ENCODE results near the gene KCNMA1. TPM values are rescaled to one million over a fixed set of nuclear protein-coding genes. Genes with fewer than 3 reads are reported as not detected.

The KCNMA1 gene
- total and polyA plus RNA-seq, 10 of the 15 experiments (the other 5 are each of a cell fraction or from before 2014, with no cell fraction given), result 8.5 to 77.0 (median 21.3) TPM

DNA sequence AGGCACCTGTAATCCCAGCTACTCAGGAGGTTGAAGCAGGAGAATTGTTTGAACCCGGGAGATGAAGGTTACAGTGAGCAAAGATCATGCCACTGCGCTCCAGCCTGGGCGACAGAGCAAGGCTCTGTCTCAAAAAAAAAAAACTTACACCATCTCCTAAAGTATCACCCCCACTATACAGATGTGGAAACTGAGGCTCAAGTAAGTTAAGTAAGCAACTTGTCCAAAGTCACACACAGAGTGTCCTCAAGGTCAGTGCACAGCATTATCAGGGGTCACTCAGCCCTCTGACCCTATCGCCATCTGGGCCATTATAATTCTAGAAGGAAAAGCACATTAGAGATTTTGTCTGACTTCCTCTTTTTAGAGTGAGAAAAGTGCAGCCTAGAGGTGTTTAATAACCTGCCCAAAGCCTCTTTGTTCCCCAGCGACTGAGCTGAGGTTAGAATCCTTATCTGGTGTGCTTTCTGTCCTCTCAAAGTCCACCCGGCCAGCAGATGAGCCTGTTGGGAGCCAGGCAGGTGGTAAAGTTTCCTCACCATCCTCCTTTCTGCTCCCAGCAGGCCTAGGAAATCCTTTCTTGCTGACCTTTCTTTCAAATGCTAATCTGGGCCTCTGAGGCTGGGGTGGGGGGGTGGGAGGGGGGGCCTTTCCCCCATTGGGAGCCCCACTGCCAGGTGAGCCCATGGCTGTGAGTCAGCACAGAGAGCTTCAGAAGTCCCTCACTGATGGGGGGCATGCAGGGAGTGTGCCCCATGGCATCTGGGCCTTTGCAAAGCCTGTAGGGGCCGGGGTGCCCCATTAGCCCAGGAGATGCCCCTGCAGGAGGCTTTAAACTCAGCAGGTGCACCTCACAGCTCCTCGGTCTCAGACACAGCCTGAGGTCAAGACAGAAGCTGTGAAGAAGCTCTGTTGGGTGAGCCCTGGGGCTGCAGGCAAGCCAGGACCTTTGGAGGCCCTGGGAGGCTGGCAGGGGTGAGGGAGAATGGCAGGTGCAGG, 12.0 kb upstream of the KCNMA1 start:
- Histone ChIP-seq H3K4me3 (no peak overlapping the region), H3K27me3 (replicated peaks in 1 of 2; ENCODE audit: control insufficient read depth in 2 of 2, insufficient read depth in 2 of 2, low read length in 1 of 2) (no peaks in the 10 kb centered on the region), H3K4me2 (ENCODE audit: control insufficient read depth, insufficient read depth) (no peak overlapping the region), H3K27ac (ENCODE audit: control insufficient read depth, insufficient read depth) (peak overlapping the region; percentile 43; the same call in 1 of the 2 replicates), H4K20me1 (ENCODE audit: control insufficient read depth, insufficient read depth) (no peaks in the 10 kb centered on the region), H3K9ac (ENCODE audit: control insufficient read depth, insufficient read depth, low read length) (0 out of 2 replicates have a peak overlapping the region, but pooled peaks have one; percentile 8), H3K4me1 (ENCODE audit: control insufficient read depth, insufficient read depth, low read length) (peaks cover 24% of the 10 kb centered on the region), H3K36me3 (ENCODE audit: control insufficient read depth in 2 of 2, insufficient read depth in 2 of 2, low read length in 1 of 2) (no peaks in the 10 kb centered on the region), H2AFZ (ENCODE audit: control insufficient read depth, low read depth, low read length) (no peak overlapping the region), H3K9me3 (replicated peaks; ENCODE audit: control insufficient read depth, insufficient read depth, low read length) (peaks cover 4% of the 10 kb centered on the region; the same call in 2 of the 3 replicates), H3K79me2 (ENCODE audit: control insufficient read depth, insufficient read depth, low read length) (no peaks in the 10 kb centered on the region)
- POLR2A ChIA-PET, result interaction anchor here (0.6 to 2.1 kb wide), 6 partner anchors 10 to 566 kb away, joined by 3 to 7 read pairs (median 4); no protein-coding TSS in a partner anchor
- RAD21 ChIA-PET (ENCODE audit: unreplicated experiment), result interaction anchor here (1.0 to 16.4 kb wide), 10 partner anchors 15 to 402 kb away, joined by 3 to 290 read pairs (median 4); no protein-coding TSS in a partner anchor
- in situ Hi-C loops (cut with MboI) (no loop called here), intact Hi-C loops (cut with micrococcal nuclease; ENCODE audit: unreplicated experiment) (loop anchor here (2.0 kb wide), 1 partner anchor 33 kb away; no protein-coding TSS in a partner anchor)
- CTCF ChIA-PET, result interaction anchor here (0.7 to 21.5 kb wide), 9 partner anchors 9 to 482 kb away, joined by 3 to 532 read pairs (median 9); no protein-coding TSS in a partner anchor
- SMC1A ChIA-PET (ENCODE audit: uncharacterized antibody, unreplicated experiment), result interaction anchor here (0.5 to 13.9 kb wide), 11 partner anchors 10 to 641 kb away, joined by 3 to 291 read pairs (median 3); no protein-coding TSS in a partner anchor
- DNase-seq (ENCODE audit: low read depth, low spot score) (no peak), ATAC-seq (peak; percentile 81), FAIRE-seq (no peak)
- TF ChIP-seq SPI1 (IDR thresholded peaks at IDR 0.05; ENCODE audit: borderline replicate concordance, insufficient read depth, low read depth, low read length) (peak; percentile 97), NR2C1 (IDR thresholded peaks at IDR 0.05) (peak; percentile 31; the same call in 1 of the 2 replicates), POLR2AphosphoS2 (IDR thresholded peaks at IDR 0.05; ENCODE audit: low read depth, low read length) (no peak), HDGF (IDR thresholded peaks at IDR 0.05) (0 out of 2 replicates have a peak, but pooled peaks have one; percentile 62), IKZF1 (conservative IDR thresholded peaks at IDR 0.05) (peak; percentile 23; the same call in 1 of the 2 replicates), FOXM1 (IDR thresholded peaks at IDR 0.05; ENCODE audit: low read depth, low read length) (no peak), MTA2 (IDR thresholded peaks at IDR 0.05; ENCODE audit: low read depth) (peak; percentile 71; the same call in 1 of the 2 replicates), IKZF2 (IDR thresholded peaks at IDR 0.05) (peak; percentile 43 to 50; a peak in 2 of 4 replicates), BACH1 (IDR thresholded peaks at IDR 0.05; ENCODE audit: borderline replicate concordance) (no peak), NR2F1 (conservative IDR thresholded peaks at IDR 0.05) (peak; percentile 88), ZNF217 (IDR thresholded peaks at IDR 0.05) (peak; percentile 44; the same call in 1 of the 2 replicates), SMARCA5 (IDR thresholded peaks at IDR 0.05) (peak; percentile 41; the same call in 1 of the 2 replicates)
- TF ChIP-seq, protein P1, sequence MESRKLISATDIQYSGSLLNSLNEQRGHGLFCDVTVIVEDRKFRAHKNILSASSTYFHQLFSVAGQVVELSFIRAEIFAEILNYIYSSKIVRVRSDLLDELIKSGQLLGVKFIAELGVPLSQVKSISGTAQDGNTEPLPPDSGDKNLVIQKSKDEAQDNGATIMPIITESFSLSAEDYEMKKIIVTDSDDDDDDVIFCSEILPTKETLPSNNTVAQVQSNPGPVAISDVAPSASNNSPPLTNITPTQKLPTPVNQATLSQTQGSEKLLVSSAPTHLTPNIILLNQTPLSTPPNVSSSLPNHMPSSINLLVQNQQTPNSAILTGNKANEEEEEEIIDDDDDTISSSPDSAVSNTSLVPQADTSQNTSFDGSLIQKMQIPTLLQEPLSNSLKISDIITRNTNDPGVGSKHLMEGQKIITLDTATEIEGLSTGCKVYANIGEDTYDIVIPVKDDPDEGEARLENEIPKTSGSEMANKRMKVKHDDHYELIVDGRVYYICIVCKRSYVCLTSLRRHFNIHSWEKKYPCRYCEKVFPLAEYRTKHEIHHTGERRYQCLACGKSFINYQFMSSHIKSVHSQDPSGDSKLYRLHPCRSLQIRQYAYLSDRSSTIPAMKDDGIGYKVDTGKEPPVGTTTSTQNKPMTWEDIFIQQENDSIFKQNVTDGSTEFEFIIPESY (IDR thresholded peaks at IDR 0.05), result no peak
- TF ChIP-seq, protein P2, sequence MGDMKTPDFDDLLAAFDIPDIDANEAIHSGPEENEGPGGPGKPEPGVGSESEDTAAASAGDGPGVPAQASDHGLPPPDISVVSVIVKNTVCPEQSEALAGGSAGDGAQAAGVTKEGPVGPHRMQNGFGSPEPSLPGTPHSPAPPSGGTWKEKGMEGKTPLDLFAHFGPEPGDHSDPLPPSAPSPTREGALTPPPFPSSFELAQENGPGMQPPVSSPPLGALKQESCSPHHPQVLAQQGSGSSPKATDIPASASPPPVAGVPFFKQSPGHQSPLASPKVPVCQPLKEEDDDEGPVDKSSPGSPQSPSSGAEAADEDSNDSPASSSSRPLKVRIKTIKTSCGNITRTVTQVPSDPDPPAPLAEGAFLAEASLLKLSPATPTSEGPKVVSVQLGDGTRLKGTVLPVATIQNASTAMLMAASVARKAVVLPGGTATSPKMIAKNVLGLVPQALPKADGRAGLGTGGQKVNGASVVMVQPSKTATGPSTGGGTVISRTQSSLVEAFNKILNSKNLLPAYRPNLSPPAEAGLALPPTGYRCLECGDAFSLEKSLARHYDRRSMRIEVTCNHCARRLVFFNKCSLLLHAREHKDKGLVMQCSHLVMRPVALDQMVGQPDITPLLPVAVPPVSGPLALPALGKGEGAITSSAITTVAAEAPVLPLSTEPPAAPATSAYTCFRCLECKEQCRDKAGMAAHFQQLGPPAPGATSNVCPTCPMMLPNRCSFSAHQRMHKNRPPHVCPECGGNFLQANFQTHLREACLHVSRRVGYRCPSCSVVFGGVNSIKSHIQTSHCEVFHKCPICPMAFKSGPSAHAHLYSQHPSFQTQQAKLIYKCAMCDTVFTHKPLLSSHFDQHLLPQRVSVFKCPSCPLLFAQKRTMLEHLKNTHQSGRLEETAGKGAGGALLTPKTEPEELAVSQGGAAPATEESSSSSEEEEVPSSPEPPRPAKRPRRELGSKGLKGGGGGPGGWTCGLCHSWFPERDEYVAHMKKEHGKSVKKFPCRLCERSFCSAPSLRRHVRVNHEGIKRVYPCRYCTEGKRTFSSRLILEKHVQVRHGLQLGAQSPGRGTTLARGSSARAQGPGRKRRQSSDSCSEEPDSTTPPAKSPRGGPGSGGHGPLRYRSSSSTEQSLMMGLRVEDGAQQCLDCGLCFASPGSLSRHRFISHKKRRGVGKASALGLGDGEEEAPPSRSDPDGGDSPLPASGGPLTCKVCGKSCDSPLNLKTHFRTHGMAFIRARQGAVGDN (IDR thresholded peaks at IDR 0.05), result peak; percentile 47; the same call in 1 of the 2 replicates
- no TSS peak for BruUV-seq (replicated peaks)
- 52% methylated on average over 8 of the region's 8 CpGs for WGBS (ENCODE audit: insufficient coverage, insufficient replicate concordance, low lambda C conversion rate, missing lambda C conversion rate)
